Measurements from ENCODE around the gene SOX6.
"Not testable (repeated sequence)": the region's sequence is repeated elsewhere in the genome, so short reads cannot be mapped to it uniquely, and the experiment has no call there.

Gene SOX6

DNA sequence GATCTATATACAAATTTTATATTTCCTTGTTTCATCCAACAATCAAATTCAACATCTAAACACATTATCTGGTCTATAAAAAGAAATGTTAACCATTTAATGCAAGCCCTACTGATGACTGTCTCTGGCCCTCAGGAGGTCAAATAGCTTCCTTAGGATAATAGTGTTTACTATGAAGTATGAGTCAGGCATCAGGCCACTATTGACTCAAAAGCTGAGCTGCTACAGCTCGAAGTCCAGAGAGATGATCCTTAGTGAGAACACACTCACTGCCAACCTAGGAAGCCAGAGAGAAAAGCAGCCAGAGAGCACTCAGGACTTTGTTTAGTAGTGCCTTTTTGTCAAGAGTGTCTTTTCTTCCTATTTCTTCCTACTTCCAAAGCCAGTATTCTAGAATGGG is 171.8 kb downstream of the SOX6 start:
- no peak for DNase-seq

DNA sequence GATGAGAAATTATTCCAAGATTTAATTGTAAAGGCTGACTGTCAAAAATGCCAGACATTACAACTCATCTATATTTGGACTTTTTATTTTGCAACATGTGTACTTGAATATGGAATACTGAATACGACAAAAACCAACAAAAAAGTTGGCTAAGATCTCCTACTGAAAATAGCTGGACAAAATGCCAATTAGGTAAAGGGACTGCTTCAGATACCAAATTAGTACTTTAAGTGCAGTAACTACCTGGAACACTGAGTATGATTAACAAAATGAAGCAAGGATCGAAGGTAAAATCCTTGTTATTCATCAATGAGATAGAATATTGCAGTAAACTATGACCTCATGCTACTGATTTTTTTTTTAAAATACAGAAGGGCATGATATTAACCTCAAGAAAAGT is 173.8 kb downstream of the SOX6 start:
- DNase-seq: no peak

DNA sequence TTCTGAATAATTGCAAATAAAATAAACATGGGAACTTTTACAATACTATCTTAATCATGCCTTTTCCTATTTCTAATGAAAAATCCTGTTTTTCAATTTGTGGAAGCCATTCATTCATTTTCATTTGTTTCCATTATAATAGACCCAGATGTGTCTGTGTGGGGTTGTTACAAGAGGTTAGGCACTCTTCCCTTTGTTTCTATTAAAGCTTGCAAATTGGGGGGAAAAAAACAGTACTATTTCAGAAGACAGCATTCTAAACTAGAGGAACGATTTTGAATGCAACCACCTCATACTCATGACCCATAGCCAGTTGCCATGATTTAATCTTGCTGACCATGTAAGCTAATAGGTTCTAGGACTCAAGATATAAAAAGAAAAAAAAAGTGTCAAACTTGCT is 175.5 kb downstream of the SOX6 start:
- no peak for DNase-seq

DNA sequence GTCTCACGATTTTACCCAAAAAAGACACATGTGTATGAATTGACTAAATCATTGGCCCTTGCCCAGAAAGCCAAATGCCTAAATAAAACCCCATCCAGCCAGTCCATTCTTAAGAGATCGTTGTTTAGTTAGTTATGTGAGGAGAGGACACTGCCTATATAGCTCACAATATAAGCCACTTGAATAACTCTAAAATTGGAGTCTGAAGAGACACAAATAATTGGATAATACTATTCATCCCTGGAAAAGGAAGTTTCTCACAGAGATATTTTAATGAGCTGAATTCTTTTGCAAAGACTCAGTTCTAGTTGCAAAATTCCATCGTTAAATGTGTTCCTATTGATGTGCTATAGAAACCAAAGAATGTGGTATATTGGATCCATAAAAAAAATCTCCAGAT is 176.7 kb downstream of the SOX6 start:
- no peak for DNase-seq

DNA sequence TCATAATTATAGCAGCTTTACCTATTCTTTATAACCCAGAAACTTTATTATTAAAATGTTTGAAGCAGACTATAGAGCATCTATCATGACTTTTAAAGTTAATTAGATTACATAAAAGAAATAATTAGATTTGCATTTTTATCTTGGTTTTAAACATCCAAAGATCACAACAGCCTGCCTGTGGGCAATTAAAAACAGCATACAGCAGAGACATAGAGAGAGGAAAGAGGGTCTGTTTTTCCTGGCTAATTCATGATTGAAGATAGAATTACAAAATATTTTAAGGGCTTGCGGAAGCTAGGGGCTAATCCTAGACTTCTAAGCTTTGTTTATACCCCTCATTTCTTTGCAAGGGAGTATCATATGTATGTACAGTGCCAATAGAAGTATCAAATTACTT is 178.1 kb downstream of the SOX6 start:
- no peak for DNase-seq

DNA sequence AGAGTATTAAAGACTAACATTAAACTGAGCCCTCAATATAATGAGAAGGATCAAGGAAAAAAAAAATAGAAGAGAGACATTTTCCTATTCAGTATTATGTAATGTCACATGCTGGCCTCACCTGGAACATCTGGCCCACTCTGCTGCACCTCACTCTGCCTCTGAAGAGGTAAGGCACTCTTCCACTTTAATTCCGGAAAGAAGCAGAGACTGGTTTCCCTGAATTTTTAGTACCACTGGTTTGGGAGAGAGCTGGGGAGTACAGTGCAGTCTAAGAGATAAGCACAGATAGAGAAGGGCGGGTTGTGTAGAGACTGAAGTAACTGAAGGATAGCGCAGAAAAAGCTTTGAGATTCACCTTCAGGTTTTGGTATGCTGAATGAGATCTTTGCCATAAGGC is 178.7 kb downstream of the SOX6 start:
- no peak for DNase-seq

DNA sequence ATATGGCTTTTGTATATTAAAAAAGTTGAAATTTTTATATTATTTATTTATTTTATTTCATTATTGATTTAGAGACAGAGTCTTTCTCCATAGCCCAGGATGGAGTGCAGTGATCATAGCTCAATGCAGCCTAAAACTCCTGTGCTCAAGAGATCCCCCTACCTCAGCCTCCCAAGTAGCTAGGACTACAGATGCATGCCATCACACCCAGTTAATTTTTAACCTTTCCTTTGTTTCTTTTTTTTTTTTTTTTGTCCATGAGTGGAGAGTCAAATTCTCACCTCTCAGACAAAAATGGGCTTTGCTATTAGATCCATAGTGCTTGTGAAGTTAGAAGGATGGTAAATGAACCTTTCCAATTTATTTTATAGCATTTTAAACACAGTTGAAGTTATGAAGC is 182.5 kb downstream of the SOX6 start:
- no peak for DNase-seq

DNA sequence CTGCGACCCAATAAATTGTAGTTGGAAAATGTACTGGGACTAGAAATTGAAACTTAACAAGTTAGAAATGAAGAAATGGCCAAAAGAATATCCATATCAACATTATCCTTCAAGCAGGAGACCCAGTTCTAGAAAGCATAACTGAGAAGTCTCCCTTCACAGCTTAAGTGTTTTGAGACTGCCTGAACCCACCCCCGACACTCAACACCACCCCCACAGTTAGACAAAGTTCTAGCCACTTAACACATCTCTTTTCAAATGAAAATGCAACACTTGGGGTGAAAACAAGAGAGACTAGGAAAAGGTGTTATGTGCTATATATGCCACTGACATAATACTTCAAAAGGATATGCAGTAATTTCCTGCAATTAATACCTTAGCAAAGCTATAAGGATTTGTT is 184.5 kb downstream of the SOX6 start:
- no peak for DNase-seq

DNA sequence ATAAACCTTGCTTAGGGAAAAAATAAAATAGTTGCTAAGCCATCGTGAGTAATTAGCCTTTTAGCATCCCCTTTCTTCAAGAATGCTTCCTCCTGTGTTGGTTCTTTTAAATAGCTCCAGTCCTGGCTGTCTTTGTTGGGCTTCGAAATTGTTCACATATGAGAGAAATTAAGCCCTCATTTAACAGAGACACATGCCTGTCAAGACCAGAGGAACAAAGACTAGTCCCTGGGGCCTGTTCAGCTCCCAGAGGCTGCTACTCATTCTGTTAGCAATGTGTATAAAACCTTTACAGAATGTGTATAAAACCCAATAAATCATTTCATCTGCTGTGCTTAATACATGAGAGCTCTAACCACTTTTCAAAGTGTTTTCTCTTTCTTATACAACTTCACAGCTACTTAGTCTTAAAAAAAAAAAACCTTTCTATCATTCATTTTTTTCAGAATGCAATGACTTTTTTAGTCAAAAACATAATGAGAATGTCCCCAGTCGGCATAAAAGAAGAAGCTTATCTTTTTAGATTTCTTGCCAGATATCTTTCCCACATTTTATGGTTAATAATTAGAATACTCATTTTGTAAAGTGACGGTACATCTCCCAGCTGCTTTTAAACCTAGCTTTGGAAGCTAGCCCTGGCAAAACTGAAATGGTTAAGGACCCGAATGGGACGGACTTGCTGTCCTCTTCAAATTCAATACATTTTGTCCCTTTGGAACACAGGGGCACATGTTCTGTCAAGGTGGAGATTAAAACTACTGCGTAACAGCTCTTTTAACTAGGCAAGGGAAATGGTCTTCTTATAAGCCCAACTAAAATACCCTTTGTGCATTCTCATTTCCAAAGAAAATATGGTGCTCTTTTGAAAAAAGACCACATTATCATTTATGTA is 186.1 kb downstream of the SOX6 start:
- DNase-seq: no peak

DNA sequence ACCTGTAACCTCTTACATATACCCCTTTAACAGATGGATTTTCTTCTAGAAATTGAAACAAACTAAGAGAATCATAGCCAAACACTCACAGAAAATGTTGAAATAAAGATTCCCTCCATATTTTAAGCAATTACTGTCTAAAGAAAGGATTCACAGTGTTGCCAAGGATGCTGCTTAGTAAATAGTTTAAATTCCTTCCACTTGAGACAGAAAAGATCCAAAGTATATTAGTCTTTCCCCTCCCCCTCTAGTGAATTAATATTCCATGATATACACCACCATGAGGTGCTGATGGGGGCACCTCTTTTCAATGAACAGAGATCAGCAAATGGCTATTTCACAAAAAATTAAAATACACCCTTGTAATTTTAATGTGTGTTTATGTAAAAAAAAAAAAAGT is 186.8 kb downstream of the SOX6 start:
- DNase-seq: no peak

DNA sequence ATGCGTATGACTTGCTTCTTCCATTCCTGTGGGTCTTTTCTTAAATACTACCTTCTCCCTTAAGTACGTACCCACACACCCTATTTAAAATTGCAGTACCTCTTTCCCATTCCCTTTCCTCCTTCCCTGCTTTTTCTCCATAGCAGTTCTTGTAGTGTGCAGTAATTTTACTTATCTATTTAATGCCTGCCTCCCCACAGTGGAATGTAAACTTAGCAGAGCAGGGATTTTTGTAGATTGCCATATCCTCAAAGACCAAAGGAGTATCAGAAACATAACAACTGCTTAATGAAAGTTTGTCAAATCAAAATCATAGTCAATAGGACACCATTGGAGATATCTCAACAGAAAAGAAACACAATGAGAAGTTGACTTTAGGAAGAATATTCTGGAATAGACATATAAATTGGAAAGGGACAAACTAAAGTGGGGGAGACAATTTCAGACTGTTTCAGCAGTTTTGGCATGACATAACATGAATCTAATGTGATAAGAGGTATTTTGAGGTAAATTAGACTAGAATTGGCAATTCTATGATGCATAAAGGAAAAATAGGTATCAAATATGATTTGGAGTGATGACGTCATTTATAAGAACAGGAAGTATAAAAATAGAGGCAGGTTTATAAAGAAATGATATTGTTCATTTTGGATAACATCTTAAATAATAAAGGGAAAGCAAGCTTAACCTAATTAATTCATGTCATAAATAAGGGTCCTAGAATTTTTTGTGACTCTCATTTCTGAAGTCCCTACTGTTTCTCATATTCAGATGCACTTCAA is 188.4 kb downstream of the SOX6 start:
- no peak for DNase-seq

DNA sequence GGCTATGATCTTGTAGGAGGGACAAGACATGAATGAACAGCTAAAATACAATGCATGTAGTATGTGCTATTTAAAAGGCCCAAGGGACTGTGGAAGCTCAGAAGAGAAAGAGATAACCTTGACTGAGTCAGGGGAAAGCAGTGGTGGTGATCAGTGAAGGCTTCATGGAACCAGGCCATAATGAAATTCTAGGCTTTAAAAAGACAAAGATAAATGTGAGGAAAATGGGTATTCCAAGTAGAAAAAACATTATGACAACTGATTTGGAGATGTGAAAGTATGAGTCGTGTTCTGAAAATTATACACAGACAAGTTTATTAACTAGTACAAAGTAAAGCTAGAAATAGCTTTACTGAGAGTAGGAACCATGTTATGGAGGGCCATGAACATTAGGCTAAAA is 189.8 kb downstream of the SOX6 start:
- no peak for DNase-seq

DNA sequence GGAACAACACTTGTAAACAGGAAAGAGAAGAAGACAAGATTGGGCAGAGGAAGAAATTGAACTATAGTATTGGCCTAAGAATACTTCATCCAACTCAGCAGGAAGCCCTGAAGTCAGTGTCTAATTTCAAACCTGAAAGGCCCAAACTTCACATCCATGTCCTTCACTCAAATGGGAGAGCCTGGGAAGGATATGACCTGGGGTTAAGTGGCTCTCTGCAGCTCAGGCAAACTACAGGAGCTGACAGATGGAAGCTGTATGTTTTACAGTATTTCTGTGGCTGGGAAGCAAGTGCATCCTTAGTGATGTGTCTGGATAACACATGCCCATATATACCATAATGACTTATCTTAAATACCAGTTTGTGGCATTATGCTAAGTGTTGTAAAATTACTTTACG is 196.2 kb downstream of the SOX6 start:
- DNase-seq: no peak

DNA sequence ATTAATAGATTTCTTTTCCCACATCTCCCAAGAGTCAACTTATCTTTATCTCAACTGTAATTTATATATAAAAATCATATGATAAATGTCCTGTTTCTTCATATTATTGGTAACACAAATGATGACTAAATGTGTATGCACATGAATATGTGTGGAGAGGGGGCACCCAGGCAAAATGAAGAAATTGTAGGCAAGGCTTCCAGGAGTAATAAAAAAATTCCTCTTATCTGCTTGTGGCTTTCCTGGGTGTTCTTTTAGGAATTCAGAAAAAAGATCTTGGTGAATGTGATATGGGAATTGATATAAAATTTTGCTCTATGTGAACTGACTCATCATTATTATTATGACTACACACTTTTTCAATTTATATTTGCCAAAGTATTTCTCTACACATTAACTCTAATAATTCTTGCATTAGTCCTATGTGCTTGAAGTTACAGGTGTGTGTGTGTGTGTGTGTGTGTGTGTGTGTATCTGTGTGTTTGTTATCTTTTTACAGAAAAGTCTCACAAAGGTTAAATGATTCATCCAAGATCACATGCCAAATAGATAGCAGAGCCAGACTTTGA is 197.8 kb downstream of the SOX6 start:
- no peak for DNase-seq

DNA sequence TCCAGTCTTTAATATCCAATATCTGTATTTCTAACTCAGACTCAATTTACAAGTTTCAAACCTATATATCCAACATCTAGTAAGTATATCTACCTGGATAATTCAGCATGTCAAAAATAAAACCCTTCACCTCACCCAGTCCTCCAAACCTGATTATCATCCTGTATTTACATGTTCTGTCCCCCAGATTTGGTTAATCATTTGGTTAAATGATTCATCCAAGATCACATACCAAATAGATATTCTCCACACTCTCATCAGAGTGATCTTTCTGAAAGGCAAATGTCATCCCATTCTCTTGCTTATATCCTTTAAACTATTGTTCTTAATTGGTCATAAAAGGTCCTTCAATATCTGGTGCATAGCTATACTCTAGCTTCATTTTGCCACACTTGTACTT is 199.0 kb downstream of the SOX6 start:
- no peak for DNase-seq

DNA sequence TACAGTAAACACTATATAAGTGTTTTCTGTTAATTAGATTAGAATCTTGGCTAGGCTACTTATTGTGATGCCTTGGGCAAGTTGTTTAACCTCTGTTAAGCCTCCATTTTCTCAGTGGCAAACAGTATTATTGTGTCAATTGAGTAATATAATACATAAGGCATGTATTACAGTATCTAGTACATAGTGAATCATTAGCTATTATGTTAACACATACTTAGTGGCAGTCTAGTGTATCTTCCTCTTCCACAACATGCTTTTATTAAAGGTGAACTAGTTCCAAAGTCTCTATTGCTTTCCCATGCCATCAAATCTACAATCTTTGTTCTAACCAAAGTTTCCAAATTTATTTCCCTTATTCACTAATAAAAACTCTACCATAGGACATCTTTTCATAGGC is 200.9 kb downstream of the SOX6 start:
- no peak for DNase-seq

DNA sequence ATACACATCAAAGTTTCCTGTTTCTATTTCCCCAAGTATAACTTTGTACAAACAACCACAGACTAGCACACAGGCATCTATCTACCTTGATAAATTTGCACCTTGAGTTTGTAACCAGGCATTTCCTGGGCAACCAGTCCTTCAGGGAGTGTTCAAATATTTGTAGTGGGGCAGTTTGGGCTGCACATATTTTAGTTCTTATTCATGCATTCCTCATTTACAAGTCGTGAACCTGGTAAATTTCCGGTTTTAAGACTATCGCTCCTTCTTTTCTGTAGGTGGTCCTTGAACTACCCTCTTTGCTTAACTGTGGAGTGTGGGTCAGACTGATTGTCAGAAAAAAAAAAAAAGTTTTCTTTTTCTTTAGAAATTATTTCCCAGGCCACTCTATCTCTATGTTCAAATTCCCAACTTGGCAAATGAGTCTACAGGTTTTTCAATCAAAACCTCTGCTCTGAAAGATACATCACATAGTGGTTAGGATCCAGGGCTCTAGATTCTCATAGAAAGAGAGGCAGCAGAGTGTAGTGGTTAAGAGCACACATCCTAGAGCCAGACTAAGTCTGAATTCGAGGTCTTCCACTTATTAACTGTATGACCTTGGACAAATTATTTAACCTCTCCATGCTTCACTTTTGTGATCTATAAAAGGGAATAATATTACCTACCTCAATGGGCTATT is 201.5 kb downstream of the SOX6 start:
- DNase-seq: no peak

DNA sequence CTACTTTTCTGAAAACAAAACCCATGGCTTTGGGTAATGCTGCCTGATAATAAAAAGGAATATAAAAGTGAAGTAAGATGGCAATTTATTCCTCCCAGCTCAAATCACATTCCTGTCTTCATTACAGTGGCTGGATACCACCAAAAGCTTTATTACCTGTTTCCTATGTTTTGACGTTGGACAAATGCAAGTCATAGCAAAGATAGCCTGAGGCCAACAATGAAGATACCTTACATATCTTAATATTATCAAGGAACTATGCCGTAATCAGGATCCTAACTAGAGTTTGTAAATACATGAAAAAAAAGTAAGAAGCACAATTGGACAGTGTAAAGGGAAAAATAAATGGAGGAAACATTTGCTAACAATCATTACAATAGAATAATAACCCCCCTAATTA is 202.4 kb downstream of the SOX6 start:
- no peak for DNase-seq

DNA sequence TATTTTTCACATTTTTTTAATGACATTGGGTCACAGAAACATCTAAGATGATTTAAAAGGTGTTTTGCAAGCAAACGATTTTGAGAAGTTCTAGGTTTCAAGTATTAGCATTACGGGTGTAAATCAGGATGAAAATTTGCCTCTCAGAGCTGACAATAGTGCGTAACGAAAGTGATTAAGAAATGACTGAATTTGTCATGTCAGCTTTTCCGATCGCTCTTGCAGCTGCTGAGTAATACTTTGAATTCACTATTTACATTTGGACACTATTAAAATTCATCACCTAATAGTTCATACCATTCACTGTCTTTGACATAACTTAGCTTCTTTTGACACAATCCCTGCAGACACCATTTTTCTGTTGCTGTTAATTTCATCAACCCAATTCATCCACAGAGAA is 205.2 kb downstream of the SOX6 start:
- DNase-seq: no peak

DNA sequence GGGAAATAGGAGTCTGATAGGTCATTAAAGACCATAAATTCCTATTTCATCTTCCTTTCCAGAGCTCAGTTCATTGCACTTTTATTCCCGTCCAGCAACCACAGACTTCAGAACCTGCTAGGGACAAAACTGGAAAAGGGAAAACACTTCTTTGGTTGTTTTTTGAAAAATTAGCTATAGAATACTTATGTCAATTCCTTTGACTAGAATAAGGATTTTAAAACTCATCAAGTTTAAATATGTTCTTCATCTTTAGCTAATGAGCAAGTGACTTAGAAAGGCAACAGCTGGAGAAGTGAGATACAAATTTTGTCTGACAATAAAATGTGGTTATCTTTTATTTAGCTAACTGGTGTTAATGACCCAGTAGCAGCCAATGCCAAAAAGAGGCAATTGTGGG is 206.9 kb downstream of the SOX6 start:
- no peak for DNase-seq

DNA sequence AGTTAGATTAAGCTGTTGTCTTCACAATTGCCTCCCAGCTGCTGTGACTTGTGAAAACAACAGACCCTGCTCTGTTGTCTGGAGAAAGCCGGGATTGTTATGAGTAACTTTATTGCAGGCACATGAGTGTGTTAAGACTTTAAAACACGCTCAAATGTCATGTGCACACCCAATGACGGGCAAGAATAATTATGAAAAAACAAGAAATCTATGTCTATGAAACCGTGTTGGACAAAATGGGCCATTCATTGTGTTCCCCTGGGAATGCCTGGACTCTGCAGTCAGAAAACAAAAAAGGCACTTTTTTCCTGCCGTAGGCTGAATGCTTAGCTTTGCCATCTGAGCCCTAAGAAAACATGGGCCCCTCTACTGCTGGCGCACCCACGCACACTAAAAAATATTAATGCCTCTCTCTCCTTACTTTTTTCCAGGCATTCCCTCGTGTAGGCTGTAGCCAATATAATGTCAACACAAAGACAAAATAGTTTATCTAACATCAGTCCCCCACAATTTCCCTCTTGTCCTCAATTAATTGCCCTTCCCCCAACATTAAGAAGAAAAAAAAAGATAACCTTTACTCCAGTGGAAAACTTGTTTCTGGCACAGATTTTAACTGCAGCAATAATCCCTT is 207.9 kb downstream of the SOX6 start:
- no peak for DNase-seq

DNA sequence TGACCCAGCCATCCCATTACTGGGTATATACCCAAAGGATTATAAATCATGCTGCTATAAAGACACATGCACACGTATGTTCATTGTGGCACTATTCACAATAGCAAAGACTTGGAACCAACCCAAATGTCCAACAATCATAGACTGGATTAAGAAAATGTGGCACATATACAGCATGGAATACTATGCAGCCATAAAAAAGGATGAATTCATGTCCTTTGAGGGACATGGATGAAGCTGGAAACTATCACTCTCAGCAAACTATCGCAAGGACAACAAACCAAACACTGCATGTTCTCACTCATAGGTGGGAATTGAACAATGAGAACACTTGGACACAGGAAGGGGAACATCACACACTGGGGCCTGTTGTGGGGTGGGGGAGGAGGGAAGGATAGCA is 209.4 kb downstream of the SOX6 start:
- not testable (repeated sequence) for DNase-seq

DNA sequence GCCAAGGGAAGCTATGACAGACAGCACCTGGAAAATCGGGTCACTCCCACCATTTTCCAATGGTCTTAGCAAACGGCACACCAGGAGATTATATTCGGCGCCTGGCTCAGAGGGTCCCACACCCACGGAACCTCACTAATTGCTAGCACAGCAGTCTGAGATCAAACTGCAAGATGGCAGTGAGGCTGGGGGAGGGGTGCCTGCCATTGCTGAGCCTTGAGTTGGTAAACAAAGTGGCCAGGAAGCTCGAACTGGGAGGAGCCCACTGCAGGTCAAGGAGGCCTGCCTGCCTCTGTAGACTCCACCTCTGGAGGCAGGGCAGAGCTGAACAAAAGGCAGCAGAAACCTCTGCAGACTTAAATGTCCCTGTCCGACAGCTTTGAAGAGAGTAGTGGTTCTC is 214.7 kb downstream of the SOX6 start:
- not testable (repeated sequence) for DNase-seq
